ENCODE data around the gene PHF21B.

Gene PHF21B

GRCh38 chr22:44837481-44837880 lies 172.3 kb downstream of the PHF21B start:
- no peak for DNase-seq

- DNase-seq, result no peak
Observed at GRCh38 chr22:44834065-44834464, 175.7 kb downstream of the PHF21B start.

- no peak for DNase-seq
Observed at GRCh38 chr22:44831885-44832284, 177.9 kb downstream of the PHF21B start.
